ENCODE measurements around the gene SH2D1B.

SH2D1B gene

DNA sequence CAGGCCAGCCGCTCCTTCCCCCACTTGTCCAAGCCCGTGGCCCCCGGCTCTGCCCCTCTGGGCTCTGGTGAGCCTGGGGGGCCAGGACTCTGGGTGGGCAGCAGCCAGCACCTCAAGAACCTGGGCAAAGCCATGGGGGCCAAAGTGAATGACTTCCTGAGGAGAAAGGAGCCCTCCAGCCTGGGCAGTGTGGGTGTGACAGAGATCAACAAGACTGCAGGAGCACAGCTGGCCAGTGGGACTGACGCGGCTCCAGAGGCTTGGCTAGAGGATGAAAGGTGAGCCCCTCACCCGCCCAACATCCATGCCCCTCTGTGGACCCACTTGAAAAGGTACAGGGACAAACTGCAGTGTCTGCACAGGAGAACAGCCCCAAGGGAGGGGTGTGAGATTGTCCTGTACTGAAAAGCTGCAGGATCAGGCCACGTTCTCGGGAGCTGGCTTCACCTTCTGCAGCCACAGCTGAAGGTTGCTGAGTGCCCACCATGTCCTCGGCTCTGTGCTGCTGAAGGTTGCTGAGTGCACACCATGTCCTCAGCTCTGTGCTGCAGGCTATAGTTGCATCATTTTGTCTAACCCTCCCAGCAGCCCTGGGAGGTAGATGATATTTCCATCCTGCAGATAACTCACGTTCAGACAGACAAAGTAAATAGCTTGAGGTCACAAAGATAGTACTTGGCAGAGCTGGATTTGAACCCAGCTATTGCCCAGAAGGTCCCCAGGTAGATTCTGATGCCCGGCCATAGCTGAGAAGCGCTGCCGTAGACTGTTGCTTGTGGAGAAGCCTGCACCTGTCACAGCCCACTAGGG is 29.8 kb downstream of the SH2D1B start:
- DNase-seq (ENCODE audit: low spot score) = no peak

DNA sequence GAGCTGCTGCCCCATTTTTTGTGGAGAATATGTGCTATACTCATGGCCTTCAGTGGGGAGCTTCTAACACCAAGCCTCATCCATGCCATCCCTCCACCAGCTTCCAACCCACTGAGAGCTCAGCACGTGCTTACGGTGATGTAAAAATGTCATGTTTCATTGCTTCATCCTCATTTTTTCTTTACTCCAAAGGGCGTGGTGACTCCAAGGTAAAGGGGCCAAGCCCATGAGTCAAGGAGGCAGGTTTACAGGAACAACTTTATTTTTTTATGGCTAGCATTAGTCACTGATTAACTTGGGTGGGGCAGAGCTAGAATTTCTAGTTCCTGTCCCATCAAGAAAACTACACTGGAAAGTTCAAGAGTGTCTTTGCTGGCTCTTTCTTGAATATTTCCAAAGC is 30.6 kb downstream of the SH2D1B start, which contains the start of gene C1orf226:
Gene C1orf226, plus strand, starts transcription at position 346 of the 400 bp plus-strand sequence. CDS start 174 bp downstream, outside the sequence.
- DNase-seq (ENCODE audit: low spot score) = peak; percentile 94

DNA sequence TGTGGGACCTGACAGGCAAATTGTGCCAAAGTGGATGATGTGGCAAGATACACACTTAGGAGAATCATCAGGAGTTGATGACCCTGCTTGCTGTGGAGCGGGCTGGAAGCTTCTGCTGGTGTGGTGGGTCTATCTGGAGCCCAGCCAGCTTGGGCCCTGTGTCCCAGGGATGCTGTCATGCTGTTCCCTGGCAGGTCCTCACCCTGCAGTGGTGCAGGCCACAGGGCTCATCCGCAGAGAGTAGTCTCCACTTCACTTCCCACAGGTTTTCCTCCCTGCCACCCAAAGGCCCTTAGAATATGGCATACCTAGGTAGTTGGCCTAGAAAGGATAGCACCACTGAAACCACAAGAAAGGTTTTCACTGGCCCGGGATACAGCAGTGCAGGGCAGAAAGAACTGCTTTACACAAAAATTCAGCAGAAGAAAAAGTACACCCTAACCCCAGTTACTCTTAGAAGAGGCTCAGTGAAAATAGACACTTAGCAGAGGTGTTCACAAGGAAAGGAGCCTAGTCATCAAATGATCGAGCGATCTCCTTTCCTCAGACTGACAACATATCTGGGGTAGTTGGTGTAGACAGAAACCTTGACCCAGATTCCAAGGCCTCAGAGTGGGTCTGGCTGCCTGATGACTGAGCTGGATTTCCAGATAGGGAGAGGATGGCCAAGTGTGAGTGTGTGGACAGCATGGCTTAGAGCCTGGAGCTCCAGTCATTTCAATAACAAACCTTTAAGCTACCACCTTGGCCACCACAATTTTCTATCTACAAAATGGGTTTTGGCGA is 31.7 kb downstream of the SH2D1B start:
- DNase-seq (ENCODE audit: low spot score) = no peak

DNA sequence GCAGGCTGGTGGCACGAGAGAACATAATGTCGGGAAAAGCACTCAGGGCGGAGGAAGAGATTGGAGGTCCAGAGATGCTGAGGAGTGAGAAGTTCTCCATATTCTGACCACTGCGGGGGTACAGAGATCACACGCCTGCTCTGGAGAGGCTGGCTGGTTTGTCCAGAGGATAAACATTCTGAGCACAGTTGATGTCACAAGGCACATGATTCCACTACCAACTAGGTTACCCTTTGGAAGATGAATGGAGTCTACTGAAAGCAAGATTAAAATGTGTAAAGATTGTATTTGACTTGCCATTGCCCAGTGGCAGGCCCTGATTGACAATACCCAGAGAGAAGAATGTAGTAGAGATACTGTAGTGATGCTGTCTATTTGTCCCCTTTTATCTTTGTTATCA is 35.2 kb downstream of the SH2D1B start, which contains the start of gene SPATA46:
Gene SPATA46, minus strand, starts transcription at position 164 of the 400 bp plus-strand sequence. Its CDS starts 64 bp downstream, at position 100.
- DNase-seq (ENCODE audit: low spot score) = no peak

DNA sequence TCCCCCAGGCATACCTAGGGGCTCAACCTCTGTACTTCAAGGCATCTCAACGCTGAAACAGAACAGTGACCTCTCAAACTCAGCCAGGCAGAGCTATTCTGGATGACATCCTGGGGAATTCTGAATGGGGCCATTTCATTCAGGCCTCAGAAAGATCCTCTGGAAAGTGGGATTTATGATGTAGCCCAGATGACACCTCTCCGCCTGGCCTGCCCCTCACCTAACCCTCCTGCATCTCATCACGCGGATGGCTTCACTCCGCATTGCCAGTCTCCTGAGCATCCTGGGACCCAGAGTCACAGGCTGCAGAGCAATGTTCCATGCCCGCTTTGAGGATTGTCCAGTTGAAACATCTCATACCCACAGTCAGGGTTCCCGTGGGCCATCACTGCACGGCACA is 36.5 kb downstream of the SH2D1B start:
- no peak for DNase-seq (ENCODE audit: low spot score)

DNA sequence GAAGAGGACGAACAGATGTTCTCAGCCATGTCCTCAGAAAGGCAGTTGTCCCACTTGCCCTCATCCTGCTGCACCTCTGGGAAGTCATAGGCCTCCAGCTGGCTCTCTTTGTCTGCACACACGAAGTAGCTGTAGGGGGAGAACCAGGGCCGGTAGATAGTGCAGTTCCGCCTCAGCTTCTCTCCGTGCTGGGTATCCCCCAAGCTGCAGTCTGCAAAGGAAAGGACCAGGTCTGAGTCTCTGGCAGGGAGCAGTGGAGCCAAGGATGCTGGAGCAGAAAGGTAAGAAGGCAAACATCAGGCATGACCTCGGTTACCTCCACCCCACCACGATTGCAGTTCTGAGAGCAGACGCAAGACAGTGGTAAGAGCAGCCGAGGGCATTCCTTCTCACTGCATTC is 37.5 kb downstream of the SH2D1B start:
- no peak for DNase-seq (ENCODE audit: low spot score)

DNA sequence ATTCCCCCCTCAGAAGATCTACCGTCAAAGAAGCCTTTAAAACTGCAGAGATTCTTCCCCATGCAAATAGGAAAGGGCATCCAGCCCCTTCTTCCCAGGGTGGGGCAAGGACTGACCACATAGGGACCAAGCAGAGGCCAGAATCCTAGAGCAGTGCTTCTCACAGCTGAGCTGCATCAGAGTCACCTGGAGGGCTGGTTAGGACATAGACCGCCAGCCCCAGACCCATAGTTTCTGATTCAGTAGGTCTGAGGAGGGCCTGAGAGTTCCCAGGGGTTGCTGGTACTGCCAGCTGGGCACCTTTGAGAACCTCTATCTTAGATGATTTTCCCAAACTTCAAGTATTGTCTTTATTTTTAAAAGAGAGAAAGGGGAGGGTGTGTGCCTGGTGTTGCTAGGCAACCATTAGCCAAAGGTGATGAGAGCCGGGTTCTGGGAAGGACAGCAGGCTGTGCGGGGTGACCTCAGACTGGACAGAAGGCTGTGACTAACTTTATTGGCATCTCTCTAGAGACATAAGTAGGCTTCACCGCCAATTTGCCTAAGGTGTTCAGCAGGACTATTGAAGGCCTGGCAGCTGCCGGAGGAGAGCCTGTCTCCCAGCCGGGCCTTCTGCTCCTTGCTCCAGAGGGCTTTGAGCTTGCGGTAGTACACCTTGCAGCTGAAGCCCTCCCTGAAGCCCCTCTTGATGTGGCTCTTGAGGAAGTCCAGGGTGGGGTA is 38.2 kb downstream of the SH2D1B start:
- DNase-seq (ENCODE audit: low spot score) = peak; percentile 54

DNA sequence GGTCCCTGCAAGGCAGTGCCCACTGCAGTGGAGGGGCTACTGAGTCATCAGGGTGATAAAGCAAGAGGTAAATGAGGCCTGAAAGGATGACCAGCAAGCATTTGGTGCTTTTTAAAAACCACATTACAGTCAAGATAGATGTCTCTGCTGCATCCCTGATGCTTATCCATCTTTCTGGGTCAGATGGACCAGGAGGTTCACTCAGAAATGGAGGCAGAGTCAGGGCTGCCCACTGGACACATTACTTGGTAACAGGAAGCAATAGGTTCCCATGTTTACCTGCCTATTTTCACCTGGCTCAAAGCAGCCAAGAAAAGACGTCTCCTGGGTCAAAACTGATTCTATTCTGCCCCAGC is 38.9 kb downstream of the SH2D1B start:
- no peak for DNase-seq (ENCODE audit: low spot score)

DNA sequence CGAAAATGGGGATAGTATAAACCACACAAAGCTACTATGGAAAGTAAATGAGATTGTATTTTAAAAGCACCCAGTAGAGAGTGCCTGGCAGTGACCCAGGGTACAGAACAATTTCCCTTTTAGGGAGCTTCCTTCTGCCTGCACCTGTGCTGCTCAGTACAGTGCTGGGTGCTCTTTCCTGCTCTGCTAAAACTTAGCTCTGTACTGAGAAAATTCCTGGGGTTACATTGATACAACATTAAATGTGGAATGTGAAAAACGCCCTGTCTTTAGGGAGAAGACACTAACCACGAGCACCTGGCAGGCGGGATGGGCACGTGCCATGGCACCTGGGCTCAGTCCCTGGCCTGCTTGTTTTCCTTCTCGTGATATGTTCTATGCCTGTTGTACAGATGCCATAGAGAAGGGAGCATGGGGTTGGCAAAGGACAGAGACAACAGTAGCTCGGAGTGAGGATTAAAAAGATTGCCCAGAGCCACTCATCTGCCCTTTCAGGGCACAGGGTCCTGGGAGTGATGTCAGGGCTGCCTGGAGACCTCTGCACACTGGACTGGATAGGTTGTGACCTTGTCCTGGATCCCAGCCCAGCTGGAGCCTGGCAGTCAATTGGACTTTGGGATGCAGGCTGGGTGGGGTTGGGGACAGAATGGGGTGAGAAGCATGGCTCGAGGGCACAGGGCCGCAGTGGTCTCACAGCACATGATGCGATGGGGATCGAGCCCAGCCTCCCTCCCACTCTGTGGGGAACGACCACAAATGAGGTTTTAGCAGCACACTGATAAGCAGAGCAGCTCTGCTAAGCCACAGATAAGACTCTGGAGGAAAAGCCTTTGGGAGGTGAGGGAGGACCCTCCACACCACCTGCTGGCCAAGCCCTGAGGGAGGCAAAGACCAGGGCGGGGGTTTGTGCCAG is 39.5 kb downstream of the SH2D1B start:
- DNase-seq (ENCODE audit: low spot score) = peak; percentile 43

DNA sequence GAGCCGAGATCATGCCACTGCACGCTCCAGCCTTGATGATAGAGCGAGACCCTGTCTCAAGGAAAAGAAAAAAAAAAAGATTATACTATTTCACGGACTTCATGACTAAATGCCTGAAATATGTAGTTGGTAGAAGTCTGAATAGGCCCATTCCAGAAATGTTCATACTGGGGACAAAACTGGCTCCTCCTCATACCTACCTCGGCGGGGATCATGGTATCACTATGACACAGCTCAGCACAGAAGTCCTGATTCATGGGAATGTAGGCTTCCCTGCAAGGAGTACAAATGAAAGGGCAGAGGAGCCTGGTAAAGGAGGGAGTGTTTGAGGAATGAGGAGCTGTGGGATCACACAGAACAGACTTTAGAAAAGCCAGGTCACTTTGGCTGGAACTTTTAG is 40.3 kb downstream of the SH2D1B start:
- no peak for DNase-seq (ENCODE audit: low spot score)

DNA sequence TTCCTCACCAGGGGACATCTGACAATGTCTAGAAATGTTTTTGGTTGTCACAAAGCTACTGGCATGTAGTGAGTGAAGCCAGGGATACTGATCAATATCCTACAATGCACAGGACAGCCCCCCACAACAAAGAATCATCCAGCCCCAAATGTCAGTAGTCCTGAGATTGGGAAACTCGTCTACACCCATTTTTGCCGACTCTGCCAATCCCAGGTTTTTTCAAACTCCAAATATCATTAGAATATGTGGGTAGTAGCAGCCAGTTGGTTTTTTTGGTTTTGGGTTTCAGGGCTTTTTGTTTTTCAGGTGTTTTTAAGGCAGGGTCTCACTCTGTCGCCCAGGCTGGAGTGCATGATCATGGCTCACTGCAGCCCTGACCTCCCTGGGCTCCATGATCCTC is 41.2 kb downstream of the SH2D1B start:
- DNase-seq (ENCODE audit: low spot score) = no peak

DNA sequence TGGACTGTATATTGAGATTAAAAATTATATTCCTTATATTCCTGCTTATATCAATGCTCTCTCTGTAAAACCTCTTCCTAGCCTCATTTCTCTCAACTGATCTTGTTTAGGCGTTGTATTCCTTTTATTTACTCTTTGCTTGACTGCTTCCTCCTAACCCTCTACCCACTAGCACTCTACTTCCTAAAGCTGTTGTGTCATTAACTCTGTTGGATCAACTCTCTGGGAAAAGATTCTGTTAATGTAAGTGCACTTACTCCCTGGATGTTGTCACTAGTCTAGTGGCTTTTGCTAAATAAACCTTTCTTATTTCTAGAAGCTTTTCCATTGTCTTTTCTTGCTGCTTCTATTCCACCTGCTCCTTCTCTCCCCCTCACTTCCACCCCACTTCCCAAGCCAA is 41.8 kb downstream of the SH2D1B start:
- no peak for DNase-seq (ENCODE audit: low spot score)

DNA sequence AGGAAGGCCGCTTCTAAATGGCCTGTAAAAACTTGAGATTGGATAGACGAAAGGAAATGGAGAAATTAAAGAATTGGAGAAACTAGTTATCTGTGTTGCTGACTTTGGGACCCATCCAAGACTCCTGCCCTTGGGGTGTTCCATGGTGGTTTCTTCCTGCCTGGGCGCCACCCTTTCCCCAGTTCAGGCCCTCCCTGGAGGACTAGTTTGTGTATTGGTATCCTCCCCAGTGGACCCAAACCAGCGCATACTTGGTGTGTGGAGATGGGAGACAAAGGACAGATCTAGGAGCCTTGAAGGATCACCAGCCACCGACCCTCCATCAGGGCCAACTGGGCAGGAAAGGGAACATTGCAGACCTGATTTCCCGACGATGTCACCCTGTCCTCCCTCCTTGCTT is 42.4 kb downstream of the SH2D1B start:
- no peak for DNase-seq (ENCODE audit: low spot score)

DNA sequence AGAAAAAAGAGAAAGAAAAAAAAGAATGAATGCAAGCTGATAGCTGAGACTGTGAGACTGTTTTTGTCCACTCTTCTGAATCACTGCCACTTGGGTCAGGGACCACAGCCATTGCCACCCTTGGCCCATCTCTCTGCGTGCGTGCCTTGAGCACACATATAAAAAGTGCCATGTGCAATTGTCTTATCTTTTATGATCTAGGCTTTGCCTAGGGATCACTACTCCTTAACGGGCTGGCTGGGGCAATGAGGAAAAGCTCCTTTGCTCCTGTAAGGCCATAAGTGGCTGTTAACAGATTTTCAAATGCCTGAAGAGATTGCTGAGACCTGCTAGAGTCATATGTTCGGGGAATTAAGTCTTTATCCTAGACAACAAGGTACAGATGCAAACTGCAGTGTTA is 43.5 kb downstream of the SH2D1B start:
- peak; percentile 40 for DNase-seq (ENCODE audit: low spot score)

DNA sequence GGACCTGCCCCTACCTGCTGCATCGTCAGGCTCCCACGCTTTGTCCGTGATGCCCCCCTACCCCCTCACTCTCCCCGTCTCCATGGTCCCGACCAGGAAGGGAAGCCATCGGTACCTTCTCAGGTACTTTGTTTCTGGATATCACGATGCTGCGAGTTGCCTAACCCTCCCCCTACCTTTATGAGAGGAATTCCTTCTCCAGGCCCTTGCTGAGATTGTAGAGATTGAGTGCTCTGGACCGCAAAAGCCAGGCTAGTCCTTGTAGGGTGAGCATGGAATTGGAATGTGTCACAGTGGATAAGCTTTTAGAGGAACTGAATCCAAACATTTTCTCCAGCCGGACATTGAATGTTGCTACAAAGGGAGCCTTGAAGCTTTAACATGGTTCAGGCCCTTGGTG is 44.2 kb downstream of the SH2D1B start:
- no peak for DNase-seq (ENCODE audit: low spot score)

DNA sequence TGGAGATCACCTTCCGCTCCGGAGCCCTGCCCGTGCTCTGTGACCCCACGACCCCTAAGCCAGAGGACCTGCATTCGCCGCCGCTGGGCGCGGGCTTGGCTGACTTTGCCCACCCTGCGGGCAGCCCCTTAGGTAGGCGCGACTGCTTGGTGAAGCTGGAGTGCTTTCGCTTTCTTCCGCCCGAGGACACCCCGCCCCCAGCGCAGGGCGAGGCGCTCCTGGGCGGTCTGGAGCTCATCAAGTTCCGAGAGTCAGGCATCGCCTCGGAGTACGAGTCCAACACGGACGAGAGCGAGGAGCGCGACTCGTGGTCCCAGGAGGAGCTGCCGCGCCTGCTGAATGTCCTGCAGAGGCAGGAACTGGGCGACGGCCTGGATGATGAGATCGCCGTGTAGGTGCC is 44.9 kb downstream of the SH2D1B start:
- DNase-seq (ENCODE audit: low spot score) = no peak

DNA sequence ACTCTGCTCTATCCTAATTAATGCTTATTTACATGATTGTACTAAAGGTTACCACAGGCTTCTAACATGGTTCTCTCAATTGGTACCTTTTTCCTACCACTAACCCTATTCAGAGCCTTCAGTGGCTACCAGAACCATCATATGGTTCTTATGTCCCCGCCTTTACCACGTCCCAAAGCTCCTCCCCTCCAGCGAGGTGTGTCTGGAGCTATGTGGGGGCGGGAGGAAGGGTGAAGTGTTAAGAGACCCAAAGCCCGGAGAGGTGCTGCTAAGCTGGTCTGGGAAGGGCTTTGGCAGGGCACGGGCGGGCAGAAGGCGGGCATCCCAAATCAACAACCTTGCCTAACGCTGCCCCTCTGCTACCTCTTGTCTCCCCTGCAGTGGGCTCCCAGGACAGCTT is 45.3 kb downstream of the SH2D1B start:
- no peak for DNase-seq (ENCODE audit: low spot score)

DNA sequence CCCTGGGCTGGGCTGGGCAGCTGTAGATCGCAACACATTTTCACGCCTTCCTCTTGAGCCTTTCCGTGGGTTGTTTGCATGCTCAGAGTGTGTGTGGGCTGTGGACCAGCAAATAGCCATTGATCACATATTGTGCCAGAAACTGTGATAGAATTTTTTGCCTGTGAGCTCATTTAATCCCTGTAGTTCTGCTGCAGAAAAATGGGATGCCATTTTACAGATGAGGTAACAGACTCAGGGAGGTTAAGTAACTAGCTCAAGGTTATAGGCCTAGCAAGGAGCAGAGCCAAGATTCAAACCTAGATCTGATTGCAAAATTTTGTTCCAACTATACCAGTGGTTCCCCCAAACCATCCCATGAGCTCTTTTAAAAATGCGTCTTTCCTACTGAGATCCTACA is 45.8 kb downstream of the SH2D1B start:
- no peak for DNase-seq (ENCODE audit: low spot score)

DNA sequence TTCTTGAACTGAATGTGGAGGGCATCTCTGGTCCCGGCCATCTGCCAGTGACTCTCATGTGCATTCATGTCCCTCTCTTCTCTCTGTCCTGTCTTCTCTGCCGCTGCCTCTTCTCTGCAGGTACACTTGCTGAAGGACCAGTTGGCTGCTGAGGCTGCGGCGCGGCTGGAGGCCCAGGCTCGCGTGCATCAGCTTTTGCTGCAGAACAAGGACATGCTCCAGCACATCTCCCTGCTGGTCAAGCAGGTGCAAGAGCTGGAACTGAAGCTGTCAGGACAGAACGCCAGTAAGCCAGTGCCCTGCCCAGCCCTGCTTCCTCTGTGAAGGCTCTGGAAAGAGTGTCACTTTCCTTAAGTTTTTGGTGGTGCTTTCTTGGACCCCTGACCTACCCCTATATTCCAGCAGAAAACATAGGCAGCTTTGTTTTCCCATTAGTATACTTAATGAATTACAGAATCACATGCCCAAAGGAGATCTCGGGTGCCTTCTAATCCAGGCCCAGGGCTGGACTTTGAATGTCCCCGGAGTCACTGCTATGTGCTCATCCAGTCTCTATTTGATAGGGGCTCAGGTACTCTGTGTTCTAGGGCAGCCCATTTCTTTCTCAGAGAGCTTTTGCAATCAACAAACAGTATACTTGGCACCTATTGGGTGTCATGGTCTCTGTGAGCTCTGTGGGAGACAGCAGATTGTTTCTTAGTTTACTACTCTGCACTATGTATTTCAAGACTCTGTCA is 46.5 kb downstream of the SH2D1B start:
- no peak for DNase-seq (ENCODE audit: low spot score)

DNA sequence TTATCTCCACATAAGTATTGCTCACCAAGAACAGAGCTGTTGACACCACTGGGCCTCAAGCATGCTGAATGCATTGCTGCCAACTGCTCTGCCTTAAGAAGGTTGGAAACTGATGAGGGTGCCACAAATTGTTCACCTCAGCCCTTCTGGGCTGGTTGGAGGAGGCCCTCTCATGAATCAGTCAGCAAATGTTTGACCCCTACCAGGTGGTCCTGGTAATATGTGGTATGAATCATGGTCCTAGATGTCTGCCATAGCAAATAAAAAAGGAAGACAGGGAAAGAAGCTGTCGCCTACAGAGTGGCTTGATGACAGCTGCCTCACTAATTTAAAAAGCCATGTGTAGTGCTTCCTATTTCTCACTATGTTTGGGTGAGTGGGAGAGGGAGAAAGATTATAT is 47.4 kb downstream of the SH2D1B start:
- no peak for DNase-seq (ENCODE audit: low spot score)

DNA sequence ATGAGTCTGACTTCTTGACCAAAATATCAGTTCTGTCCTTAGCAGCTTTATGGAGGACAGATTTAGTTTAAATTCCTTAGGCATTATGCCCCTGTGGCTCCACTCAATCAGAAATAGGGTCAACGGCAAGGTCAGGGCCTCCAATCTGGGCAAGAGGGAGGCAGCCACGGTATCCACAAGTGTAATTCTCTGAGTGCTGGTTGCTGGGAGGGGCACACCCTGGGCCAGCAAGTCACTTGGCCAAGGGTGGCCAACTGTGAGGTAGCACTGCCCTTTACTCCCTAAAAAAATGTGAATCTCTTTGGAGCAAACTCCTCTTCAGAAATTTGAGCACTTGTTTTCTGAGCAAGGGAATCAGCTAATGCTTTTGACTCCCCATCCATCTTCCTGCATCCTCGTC is 48.1 kb downstream of the SH2D1B start:
- no peak for DNase-seq (ENCODE audit: low spot score)
